ENCODE results near the gene PWWP2A.
"Not testable (repeated sequence)": the region's sequence is repeated elsewhere in the genome, so short reads cannot be mapped to it uniquely, and the experiment has no call there.

PWWP2A gene

DNA sequence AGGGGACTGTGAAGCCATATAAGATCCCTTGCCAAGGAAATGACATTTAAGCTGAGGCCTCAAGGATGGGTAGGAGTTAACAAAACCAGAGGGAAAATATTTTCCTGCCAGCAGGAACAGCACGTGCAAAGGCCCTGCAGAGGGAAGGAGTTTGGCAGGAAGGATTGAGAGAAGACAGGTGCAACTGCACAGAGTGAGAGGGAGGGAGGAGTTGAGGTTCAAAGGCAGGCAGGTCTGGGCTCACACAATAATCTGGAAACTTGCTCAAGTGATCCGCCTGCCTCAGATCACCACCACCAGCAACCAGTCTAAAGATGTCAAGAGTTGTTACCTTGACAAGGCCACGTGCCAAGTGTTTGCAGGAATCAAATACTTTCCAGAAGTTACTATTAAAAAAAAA is 31.1 kb upstream of the PWWP2A start:
- Histone ChIP-seq H3K4me1 (ENCODE audit: insufficient read depth, poor library complexity, severe bottlenecking) (no peaks in the 10 kb centered on the region), H3K9me3 (ENCODE audit: severe bottlenecking) (no peaks in the 10 kb centered on the region), H3K4me3 (ENCODE audit: severe bottlenecking) (no peak overlapping the region), H3K36me3 (ENCODE audit: low read depth) (no peaks in the 10 kb centered on the region), H3K27me3 (ENCODE audit: insufficient read depth, poor library complexity, severe bottlenecking) (no peaks in the 10 kb centered on the region), H3K27ac (ENCODE audit: poor library complexity, severe bottlenecking) (no peak overlapping the region)
- TF ChIP-seq, protein P1, sequence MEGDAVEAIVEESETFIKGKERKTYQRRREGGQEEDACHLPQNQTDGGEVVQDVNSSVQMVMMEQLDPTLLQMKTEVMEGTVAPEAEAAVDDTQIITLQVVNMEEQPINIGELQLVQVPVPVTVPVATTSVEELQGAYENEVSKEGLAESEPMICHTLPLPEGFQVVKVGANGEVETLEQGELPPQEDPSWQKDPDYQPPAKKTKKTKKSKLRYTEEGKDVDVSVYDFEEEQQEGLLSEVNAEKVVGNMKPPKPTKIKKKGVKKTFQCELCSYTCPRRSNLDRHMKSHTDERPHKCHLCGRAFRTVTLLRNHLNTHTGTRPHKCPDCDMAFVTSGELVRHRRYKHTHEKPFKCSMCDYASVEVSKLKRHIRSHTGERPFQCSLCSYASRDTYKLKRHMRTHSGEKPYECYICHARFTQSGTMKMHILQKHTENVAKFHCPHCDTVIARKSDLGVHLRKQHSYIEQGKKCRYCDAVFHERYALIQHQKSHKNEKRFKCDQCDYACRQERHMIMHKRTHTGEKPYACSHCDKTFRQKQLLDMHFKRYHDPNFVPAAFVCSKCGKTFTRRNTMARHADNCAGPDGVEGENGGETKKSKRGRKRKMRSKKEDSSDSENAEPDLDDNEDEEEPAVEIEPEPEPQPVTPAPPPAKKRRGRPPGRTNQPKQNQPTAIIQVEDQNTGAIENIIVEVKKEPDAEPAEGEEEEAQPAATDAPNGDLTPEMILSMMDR (IDR thresholded peaks at IDR 0.05; ENCODE audit: poor library complexity, severe bottlenecking) = no peak
- ATAC-seq (ENCODE audit: low read depth) = no peak
- DNase-seq (ENCODE audit: low spot score) = no peak

DNA sequence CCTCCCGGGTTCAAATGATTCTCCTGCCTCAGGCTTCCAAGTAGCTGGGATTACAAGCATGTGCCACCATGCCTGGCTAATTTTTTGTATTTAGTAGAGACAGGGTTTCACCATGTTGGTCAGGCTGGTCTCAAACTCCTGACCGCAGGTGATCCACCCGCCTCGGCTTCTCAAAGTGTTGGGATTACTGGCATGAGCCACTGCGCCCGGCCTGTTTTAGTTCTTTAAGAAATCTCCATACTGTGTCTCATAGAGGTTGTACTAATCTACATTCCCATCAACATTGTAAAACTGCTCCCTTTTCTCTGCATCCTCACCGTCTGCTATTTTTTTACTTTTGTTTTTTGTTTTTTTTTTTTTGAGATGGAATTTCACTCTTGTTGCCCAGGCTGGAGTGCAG is 25.2 kb upstream of the PWWP2A start:
- DNase-seq (ENCODE audit: low spot score); H3K9me3 ChIP-seq (ENCODE audit: severe bottlenecking); H3K27ac ChIP-seq (ENCODE audit: poor library complexity, severe bottlenecking); H3K36me3 ChIP-seq (ENCODE audit: low read depth); ATAC-seq (ENCODE audit: low read depth); H3K27me3 ChIP-seq (ENCODE audit: insufficient read depth, poor library complexity, severe bottlenecking); H3K4me1 ChIP-seq (ENCODE audit: insufficient read depth, poor library complexity, severe bottlenecking); H3K4me3 ChIP-seq (ENCODE audit: severe bottlenecking): not testable (repeated sequence)

DNA sequence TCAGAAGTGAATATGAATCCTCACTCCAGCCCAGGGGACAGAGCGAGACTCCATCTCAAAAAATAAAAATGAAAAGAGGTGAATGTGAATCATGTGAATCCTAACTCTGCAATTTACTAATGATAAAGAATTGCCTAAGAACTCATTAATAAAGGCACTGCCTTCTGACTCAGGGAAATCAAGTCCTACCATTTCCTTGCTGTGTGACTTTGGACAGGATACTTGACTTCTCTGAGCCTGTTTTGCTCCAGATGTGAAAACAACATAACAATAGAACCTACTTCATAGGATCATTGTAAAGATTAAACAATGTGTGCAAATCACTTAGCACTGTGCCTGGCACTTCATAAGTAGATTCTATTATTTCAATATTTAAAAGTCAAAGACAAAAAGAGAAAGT is 15.1 kb upstream of the PWWP2A start:
- H3K27me3 ChIP-seq (ENCODE audit: insufficient read depth, poor library complexity, severe bottlenecking) = no peaks in the 10 kb centered on the region
- TF ChIP-seq, protein P1 (IDR thresholded peaks at IDR 0.05; ENCODE audit: poor library complexity, severe bottlenecking) = no peak
- no peaks in the 10 kb centered on the region for H3K9me3 ChIP-seq (ENCODE audit: severe bottlenecking)
- DNase-seq (ENCODE audit: low spot score) = no peak
- no peak overlapping the region for H3K4me3 ChIP-seq (ENCODE audit: severe bottlenecking)
- H3K27ac ChIP-seq (ENCODE audit: poor library complexity, severe bottlenecking) = no peak overlapping the region
- no peaks in the 10 kb centered on the region for H3K4me1 ChIP-seq (ENCODE audit: insufficient read depth, poor library complexity, severe bottlenecking)
- no peaks in the 10 kb centered on the region for H3K36me3 ChIP-seq (ENCODE audit: low read depth)
- ATAC-seq (ENCODE audit: low read depth) = no peak

DNA sequence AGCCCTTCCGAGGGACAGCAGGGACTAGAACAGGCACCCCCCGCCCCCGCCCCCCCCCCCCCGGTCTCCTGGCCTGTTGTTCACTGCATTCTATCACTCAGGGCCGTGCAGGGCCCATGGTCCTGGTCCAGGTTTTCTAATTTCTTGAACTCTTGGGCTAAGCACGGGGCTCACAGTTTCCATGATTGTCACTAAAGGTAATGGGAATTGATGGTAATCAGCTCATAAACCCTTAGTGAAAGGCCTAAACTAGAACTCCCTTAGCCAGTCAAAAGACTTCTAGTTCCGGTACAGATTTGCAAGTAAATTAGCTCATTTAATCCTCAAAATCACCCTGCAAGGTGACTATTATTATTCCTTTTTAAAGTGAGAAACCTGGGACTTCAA is 14.7 kb upstream of the PWWP2A start:
- TF ChIP-seq, protein P1 (IDR thresholded peaks at IDR 0.05; ENCODE audit: poor library complexity, severe bottlenecking) = no peak
- no peak for DNase-seq (ENCODE audit: low spot score)
- Histone ChIP-seq H3K4me3 (ENCODE audit: severe bottlenecking) (no peak overlapping the region), H3K4me1 (ENCODE audit: insufficient read depth, poor library complexity, severe bottlenecking) (no peaks in the 10 kb centered on the region), H3K36me3 (ENCODE audit: low read depth) (no peaks in the 10 kb centered on the region), H3K9me3 (ENCODE audit: severe bottlenecking) (no peaks in the 10 kb centered on the region), H3K27ac (ENCODE audit: poor library complexity, severe bottlenecking) (no peak overlapping the region), H3K27me3 (ENCODE audit: insufficient read depth, poor library complexity, severe bottlenecking) (no peaks in the 10 kb centered on the region)
- no peak for ATAC-seq (ENCODE audit: low read depth)

DNA sequence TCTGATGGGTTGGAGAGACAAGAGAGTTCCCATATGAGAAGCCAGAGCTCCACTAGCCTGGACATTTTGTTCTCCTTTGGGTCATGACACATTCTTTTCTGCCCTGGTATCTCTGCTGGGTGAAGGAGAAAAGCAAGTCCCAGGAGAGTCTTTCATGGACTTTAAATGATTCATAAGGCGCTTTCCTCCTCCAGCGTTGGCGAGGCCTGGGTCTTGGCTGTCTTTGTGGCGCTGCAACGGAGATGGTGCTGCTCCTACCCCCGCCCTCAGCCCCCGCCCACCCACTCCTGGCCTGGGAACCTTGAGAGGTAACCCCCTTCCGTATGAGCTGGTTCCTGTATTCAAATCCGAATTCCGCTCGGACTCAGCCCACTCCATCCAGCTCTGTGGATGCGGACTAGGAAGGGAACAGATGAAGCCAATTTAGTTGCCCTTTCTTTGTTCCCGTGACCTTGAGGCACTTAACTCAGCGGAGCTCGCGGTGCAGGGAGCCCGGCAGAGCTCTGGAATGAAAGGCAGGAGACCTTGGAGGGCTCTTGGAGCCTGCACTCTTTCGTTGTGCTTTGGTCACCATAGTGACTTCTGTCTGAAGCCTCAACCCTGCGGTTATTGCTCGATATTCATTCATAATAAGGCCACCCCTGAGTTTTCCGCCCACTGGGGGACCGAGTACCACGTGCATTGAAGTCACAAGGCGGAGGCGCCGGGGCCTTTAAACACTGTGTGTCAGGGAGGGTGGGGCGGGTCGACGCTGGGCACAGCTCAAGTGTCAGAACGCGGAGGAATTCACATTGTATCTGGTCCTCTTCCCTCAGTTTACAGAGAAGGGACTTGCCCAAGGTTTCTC is 14.0 kb upstream of the PWWP2A start:
- H3K36me3 ChIP-seq (ENCODE audit: low read depth) = no peaks in the 10 kb centered on the region
- DNase-seq (ENCODE audit: low spot score) = no peak
- no peak for ATAC-seq (ENCODE audit: low read depth)
- no peaks in the 10 kb centered on the region for H3K27me3 ChIP-seq (ENCODE audit: insufficient read depth, poor library complexity, severe bottlenecking)
- TF ChIP-seq, protein P1 (IDR thresholded peaks at IDR 0.05; ENCODE audit: poor library complexity, severe bottlenecking) = no peak
- no peak overlapping the region for H3K27ac ChIP-seq (ENCODE audit: poor library complexity, severe bottlenecking)
- H3K4me3 ChIP-seq (ENCODE audit: severe bottlenecking) = no peak overlapping the region
- H3K9me3 ChIP-seq (ENCODE audit: severe bottlenecking) = no peaks in the 10 kb centered on the region
- H3K4me1 ChIP-seq (ENCODE audit: insufficient read depth, poor library complexity, severe bottlenecking) = no peaks in the 10 kb centered on the region

Measured in RWPE2 (cell line).